NCI-H82 (cell line): ENCODE results near the gene SAMMSON.

Experiments used
- DNase-seq: peaks from one replicate; lab custom pipeline; 2025; lab: John Stamatoyannopoulos, UW

The SAMMSON gene

GRCh38 chr3:70090322-70090913 lies 90.9 kb downstream of the SAMMSON start:
- DNase-seq, result peak; percentile 15

- no peak for DNase-seq
Observed at GRCh38 chr3:70094197-70094596, 94.7 kb downstream of the SAMMSON start.

DNA sequence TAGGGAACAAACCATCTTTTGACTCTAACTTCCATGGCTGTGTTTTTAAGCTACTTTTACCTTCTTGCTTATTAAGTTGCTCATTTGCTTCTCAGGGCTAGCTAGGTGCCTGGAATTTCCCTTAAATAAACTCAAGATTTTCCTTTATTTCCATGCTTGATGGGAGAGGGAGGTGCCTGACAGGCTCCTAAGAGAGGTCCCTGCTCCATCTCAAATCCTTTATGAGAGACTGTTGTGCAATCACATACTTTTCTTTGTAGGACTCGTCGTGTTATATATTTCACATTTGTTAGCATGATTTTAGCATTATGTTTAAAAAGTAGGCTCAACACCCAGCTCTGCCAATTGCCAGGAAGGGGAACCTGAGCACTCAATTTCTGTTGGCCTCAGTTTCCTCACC lies 95.7 kb downstream of the SAMMSON start:
- no peak for DNase-seq

GRCh38 chr3:70096376-70097066 lies 97.0 kb downstream of the SAMMSON start:
- no peak for DNase-seq

DNA sequence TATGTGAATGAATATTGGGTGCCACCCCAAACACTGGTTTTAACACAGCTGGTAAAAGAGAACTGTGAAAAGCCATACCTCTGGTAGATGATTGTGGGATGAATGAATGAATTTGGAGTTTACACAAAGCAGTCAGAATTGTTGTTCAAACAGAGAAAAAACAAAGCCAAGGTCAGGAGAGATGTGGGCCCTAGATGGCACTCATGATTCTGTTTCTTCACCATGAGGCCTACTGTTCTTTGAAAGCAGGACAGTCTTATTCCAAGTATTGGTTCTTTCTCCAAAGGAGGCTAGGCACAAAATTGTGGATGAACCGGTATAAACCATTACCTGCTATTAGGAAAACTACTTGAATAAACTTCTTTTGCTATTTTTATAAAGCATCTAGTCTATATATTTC lies 97.6 kb downstream of the SAMMSON start:
- DNase-seq, result no peak

DNA sequence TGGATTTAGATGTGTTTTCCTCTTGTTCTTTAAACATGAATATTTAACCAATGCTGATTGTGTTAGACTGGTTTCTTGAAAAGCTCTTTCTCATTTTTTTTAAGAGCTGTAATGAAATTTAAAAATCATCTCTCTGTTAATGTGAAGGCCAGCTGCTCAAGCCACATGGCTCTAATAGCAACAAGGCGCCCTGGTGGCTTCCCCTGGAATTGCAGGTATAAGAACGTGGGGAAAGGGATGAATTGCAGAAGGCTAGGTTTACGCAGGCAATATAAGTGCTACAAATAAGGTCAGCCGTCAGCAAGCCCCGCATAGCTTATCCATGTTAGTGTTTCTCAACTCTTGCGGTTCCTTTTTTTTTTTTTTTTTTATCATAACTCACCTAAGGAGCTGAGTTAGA lies 108.5 kb downstream of the SAMMSON start:
- DNase-seq, result peak; percentile 61

GRCh38 chr3:70108546-70108945 lies 109.0 kb downstream of the SAMMSON start:
- DNase-seq, result no peak

GRCh38 chr3:70110066-70110465 lies 110.5 kb downstream of the SAMMSON start:
- DNase-seq, result no peak

GRCh38 chr3:70111411-70111810 lies 111.9 kb downstream of the SAMMSON start:
- no peak for DNase-seq

DNA sequence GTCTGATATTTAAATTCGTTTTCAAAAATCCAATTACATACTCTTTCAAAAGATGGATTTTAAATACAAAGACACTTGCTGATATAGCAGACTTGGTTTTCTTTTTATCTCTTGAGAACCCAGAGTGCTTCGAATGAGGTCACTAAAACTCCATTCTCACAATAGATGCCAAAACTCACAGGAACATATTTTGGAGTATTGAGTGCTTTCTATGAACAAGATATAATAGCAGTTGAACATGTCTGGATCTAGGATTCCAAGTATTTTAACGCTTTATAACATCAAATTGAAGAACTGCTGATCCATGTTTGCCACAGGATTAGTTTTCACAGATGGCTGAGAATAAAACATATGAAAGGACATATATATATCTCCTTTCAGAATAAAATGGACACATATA lies 113.2 kb downstream of the SAMMSON start:
- no peak for DNase-seq

- DNase-seq, result no peak
Observed at GRCh38 chr3:70114431-70114830, 114.9 kb downstream of the SAMMSON start.

DNA sequence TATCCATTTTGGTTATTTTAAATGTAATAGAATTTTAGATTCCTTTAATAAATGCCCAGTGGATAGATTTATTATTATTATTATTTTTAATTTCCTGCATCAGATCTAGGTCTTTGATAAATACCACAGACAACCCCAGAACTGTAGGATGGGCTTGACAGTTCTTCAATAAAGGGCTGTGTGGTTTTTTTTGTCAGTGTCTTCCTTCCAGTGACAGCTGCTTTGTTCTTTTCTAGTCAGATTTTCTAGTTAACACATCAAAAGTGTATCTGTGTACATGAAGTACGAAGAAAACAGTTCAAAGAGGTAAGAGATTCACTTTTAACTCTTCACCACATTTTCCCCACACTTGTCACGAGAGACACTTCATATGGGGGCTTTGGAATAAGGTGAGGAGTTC lies 120.3 kb downstream of the SAMMSON start:
- DNase-seq, result no peak
